ENCODE data around the gene YKT6.

The YKT6 gene

DNA sequence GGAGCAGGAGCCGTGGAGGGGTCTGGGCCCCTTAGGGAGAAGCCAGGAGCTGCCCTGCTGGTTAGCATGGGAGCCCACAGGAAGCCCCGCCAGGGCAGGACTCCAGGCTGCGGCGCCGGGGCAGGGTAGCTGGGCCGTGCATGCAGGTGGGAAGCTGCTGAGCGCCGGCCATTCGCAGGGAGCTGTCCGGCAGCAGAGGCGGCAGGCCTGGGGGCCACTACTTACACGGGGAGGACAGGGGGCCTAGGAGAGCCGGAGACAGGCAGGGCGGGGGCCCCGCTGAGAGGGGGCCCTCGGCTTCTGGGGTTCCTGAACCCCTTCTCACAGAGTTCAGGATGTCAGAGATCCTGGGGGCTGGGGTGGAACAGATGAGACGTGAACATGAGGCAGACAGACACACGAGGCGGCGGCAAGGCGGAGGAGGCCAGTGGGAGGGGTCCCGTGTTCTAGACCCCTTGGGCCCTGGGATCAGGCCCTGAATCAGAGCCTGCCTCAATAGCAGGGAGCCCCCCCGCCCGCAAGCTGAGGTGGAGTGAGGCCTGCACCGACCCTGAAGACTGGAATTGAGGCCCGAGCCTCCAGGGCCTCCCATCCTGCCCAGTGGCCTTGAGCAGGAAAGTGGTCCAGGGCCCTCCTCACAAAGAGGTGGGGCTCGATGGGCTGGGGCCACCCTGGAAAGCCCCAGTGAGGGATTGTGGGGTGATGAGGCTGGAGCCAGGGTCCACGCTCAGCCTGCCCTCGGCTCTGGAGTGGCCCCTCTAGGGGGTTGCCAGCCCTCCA lies 28.0 kb downstream of the YKT6 start:
- no peak for TF ChIP-seq CTCF (IDR thresholded peaks at IDR 0.05)

DNA sequence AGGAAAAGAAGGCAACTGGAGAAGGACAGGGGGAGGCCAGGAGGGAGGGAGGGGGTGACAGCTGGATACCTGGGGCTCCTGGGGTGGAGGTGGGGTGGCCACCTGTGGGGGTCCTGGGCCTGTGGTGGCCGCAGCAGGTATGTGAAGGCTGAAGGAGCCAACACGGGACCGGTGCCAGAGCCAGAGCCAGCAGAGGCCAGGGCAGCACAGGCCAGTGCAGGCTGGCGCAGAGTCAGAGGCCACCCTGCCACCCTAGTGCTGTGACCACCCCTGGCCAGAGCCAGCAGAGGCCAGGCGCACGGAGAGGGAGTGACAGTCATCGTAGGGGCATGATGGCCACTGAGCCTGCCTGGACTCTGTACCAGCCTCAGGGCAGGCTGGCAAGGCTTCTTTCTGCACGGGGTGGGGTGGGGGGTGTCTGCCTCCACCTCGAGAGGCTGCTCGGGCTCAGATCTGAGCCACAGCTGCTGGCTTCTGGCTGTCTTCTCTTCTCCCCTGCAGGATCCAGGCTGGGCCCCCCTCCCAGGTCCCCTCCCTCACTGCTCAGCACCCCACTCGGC lies 28.8 kb downstream of the YKT6 start:
- TF ChIP-seq CTCF (IDR thresholded peaks at IDR 0.05), result no peak

- TF ChIP-seq CTCF (IDR thresholded peaks at IDR 0.05), result no peak
Measured at GRCh38 chr7:44230286-44230685, 29.5 kb downstream of the YKT6 start.

DNA sequence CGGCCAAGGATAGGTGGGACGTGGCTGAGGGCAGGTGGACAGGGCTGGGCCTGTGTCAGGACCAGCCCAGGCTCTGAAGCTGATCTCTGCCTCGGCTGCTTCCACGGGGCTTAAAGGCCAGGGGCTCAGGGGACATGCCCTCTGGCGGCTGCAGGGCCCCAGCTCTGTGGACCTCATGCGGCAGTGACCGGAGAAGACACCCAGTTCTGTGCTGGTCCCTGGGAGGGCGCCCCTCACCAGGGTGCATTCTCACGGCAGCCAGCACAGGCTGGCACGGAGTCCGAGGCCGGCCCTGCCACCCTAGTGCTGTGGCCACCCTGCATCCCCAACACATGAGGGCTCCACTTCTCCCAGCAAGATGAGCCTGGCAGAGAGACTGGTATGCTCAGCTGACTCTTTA lies 30.3 kb downstream of the YKT6 start:
- TF ChIP-seq CTCF (IDR thresholded peaks at IDR 0.05), result no peak

DNA sequence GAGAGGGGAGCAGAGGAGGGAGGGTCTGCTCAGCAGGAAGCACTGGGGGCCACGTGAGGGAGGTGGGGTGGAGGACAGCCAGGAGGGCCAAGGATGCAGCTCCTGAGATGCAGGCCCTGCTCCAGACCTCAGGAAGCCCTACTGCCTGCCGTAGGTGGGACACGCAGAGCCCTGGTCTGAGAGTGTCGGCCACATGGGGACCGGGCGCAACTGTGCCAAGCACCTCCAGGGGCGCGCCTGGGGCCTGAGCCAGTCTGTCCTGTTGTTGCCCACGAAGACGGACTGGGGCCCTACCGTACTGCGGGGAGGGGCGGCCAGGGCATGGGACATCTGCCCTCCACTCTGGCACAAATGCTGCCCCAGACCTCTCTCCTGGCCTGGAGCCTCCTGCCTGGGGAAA lies 31.6 kb downstream of the YKT6 start:
- no peak for TF ChIP-seq CTCF (IDR thresholded peaks at IDR 0.05)

DNA sequence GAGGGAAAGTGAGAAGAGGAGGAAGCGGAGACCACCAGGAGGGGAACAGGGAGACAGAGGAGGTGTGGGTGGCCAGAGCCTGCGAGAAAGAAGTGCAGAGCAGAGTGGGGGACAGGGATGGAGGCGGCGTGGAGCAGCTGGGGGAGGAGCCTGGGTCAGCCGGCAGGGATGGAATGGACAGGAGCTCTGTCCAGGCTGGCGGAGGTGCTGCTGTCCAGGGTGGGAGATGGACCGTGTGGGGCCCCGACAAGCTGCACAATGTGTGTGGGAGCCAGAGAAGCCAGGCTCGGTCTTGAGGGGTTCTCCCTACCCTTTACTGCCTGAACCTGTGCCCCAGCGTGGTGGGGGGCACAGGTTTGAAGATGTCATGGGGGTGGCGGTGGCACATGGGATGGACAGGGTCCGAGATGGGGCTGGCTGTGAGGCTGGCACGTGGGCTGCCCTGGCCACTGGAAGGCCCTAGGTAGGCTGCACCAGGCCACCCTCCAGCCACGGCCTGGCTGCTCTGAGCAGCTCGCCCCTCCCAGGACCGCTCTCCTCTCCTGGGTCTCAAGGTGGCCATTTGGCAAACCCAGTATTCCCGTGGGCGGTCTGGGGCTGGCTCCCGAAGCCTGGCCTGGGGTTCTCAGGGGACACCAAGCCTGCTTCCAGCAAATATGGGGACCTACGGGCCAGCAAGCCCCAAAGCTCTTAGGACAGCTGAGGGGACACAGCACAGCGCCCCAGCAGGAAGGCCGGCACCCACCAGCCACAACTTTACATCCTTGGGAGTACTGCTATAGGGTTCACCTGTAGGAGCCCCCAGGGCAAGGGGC lies 32.3 kb downstream of the YKT6 start:
- no peak for TF ChIP-seq CTCF (IDR thresholded peaks at IDR 0.05)

DNA sequence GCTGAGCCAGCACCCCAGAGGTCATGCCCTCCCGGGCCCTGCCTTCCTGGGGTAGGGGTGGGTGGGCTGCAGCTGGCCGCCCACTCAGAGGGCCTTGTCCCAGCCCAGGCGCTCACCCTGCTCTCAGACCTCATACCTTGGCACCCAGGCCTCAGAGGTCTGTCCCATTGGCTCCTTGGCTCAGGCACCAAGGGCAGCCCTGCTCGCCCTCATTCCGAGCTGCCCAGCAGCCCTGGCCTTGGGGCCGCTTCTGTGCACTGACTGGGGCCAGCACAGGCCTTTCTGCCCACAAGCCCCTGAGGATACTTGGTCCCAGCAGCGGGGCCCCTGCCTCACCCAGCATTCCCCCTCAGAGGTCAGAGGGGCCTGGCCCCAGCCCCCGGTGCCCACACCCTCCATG lies 34.3 kb downstream of the YKT6 start:
- no peak for TF ChIP-seq CTCF (IDR thresholded peaks at IDR 0.05)
